Right atrium auricular region (tissue), 2 donors: ENCODE data around the gene RIMKLB. TPM values are rescaled to one million over a fixed set of nuclear protein-coding genes. Genes with fewer than 3 reads are reported as not detected.
"Not testable (repeated sequence)": the region's sequence is repeated elsewhere in the genome, so short reads cannot be mapped to it uniquely, and the experiment has no call there.

ENCODE experiments used
- DNase-seq: peaks from one replicate; pipeline ENCODE4 v3.0.0-alpha.2; 2019; ENCODE audit warnings: low spot score
- H3K27ac ChIP-seq, 2 donors: fragments of 200-600 bp; sonication (generic); 1 replicate in 1 of 2; 2 replicates in 1 of 2; pipeline ENCODE4 v1.5.1; 2016 to 2019
- H3K27me3 ChIP-seq, 2 donors: fragments of 200-600 bp; sonication (generic); one replicate each; pipeline versions ENCODE4 v1.5.1 to v1.6.0; 2017 to 2019
- H3K36me3 ChIP-seq: fragments of 200-600 bp; sonication (generic); one replicate; pipeline ENCODE4 v1.5.1; 2016
- H3K4me1 ChIP-seq, 2 donors: fragments of 200-600 bp; sonication (generic); one replicate each; pipeline versions ENCODE4 v1.5.1 to v1.6.0; 2017 to 2019
- H3K4me3 ChIP-seq, 2 donors: fragments of 200-600 bp; sonication (generic); 1 replicate in 1 of 2; 2 replicates in 1 of 2; pipeline ENCODE4 v1.5.1; 2017 to 2019; ENCODE audit warnings: mild to moderate bottlenecking in 1 of 2, moderate library complexity in 1 of 2
- H3K9me3 ChIP-seq, 2 donors: fragments of 200-600 bp; sonication (generic); one replicate each; pipeline ENCODE4 v1.5.1; 2019
- total RNA-seq, 2 donors: library from RNA; depleted of rRNA; stranded (reverse); fragments of >200 nt; gene quantifications; one replicate each; pipeline ENCODE4 v1.1.0, GENCODE V29; 2016
- TF ChIP-seq, protein P1 (sequence below), 2 donors: fragments of 200-600 bp; sonication (generic); IDR thresholded peaks; one replicate each; pipeline ENCODE4 v1.5.1; 2019; ENCODE audit warnings: antibody characterized with exemption in 2 of 2

The RIMKLB gene
- total RNA-seq, 2 donors from 2014 or later = 9.7 to 10.7 TPM

DNA sequence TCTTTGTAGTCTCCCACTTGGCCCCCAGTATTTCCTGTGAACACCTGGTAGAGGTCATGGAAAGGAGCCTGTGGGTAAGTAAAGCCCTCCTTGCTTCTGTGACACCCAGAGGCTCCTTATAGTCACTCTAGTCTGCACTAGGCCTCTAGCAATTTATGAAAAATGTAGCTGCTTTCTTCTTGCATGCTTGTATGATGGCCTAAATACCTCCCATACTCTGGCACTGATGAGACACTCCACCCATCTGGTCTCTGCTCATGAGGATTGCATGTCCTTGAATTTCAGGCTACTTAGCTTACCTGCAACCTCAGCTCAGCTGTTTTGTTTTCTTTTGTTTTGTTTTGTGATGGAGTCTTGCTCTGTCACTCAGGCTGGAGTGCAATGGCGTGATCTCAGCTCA lies 120.1 kb downstream of the RIMKLB start:
- Histone ChIP-seq H3K27me3 (no peaks in the 10 kb centered on the region), H3K36me3 (no peaks in the 10 kb centered on the region), H3K4me1 (no peaks in the 10 kb centered on the region), H3K9me3 (no peaks in the 10 kb centered on the region), H3K4me3 (no peak overlapping the region), H3K27ac (no peak overlapping the region)
- DNase-seq = no peak
- TF ChIP-seq, protein P1, sequence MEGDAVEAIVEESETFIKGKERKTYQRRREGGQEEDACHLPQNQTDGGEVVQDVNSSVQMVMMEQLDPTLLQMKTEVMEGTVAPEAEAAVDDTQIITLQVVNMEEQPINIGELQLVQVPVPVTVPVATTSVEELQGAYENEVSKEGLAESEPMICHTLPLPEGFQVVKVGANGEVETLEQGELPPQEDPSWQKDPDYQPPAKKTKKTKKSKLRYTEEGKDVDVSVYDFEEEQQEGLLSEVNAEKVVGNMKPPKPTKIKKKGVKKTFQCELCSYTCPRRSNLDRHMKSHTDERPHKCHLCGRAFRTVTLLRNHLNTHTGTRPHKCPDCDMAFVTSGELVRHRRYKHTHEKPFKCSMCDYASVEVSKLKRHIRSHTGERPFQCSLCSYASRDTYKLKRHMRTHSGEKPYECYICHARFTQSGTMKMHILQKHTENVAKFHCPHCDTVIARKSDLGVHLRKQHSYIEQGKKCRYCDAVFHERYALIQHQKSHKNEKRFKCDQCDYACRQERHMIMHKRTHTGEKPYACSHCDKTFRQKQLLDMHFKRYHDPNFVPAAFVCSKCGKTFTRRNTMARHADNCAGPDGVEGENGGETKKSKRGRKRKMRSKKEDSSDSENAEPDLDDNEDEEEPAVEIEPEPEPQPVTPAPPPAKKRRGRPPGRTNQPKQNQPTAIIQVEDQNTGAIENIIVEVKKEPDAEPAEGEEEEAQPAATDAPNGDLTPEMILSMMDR (IDR thresholded peaks at IDR 0.05) = no peak

DNA sequence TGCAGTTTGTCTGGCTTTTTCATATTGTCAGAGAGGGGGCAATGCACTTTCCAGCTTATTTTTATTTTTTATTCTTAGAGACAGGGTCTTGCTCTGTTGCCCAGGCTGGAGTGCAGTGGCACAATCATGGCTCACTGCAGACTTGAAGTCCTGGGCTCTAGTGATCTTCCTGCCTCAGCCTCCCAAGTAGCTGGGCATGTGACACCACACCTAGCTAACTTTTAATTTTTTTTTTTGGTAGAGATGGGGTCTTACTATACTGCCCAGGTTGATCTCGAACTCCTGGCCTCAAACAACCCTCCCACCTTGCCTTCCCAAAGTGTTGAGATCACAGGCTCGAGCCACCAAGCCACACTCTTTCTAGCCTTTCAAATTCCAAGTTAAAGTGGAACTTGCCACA lies 120.7 kb downstream of the RIMKLB start:
- TF ChIP-seq, protein P1 (IDR thresholded peaks at IDR 0.05) = no peak
- Histone ChIP-seq H3K4me1 (no peaks in the 10 kb centered on the region), H3K4me3 (no peak overlapping the region), H3K9me3 (no peaks in the 10 kb centered on the region), H3K27me3 (no peaks in the 10 kb centered on the region), H3K36me3 (no peaks in the 10 kb centered on the region), H3K27ac (no peak overlapping the region)
- no peak for DNase-seq

DNA sequence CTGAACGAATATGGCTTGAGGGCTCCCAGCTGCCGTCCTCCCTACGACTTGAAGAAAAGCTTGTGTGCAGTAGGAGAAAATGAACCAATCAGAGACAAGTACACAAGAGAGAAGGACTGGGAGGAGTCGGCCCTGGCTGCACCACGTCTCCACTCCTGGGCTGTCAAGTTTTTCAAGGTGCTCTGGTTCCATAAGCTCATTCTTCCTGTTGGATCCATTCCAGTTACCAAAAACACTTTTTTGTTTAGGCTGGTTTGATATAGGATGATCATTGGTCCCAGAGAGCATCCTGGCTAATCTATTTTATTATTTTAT lies 121.8 kb downstream of the RIMKLB start:
- H3K27me3 ChIP-seq = no peaks in the 10 kb centered on the region
- TF ChIP-seq, protein P1 (IDR thresholded peaks at IDR 0.05) = no peak
- H3K4me3 ChIP-seq = no peak overlapping the region
- no peaks in the 10 kb centered on the region for H3K9me3 ChIP-seq
- no peak for DNase-seq
- H3K4me1 ChIP-seq = no peaks in the 10 kb centered on the region
- no peaks in the 10 kb centered on the region for H3K36me3 ChIP-seq
- H3K27ac ChIP-seq = no peak overlapping the region

DNA sequence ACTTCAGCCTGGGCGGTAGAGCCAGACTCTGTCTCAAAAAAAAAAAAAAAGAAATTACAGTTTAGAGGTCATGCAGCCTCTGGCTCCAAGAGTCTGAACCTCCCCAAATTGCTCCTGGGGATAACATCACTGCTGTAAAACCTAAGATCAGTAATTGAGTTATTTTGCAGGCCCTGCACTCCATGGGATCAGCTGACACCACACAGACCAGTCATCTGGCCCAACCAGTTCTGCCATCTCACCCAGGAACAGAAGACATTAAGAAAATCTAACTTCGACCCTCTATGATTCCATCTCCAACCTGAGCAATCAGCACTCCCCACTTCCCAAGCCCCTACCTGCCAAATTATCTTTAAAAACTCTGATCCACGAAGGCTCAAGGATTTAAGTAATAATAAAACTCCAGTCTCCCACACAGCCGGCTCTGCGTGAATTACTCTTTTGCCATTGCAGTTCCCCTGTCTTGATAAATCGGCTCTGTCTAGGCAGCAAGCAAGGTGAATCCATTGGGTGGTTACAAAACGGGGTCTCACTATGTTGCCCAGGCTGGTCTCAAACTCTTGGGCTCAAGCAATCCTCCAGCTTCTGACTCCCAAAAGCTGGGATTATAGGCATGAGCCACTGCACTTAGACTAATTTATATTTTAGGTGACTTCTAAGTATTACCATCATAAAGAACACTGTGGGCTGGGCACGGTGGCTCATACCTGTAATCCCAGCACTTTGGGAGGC lies 123.1 kb downstream of the RIMKLB start:
- H3K27me3 ChIP-seq, H3K36me3 ChIP-seq: not testable (repeated sequence)

DNA sequence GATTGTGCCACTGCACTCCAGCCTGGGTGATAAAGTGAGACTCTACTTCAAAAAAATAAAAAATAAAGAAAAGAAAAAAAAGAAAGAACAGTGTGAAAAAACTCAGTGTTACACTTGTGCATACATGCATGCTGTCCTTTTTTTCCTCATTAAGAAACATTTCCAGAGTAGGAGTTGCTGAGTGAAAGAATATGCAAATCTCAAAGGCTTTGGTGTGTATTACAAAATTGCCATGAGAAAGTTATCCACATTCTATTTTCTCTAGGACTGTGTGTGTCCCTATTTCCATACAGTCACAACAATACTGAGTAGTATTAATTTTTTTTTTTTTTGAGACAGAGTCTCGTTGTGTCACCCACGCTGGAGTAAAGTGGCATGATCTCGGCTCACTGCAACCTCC lies 123.8 kb downstream of the RIMKLB start:
- TF ChIP-seq, protein P1 (IDR thresholded peaks at IDR 0.05) = no peak
- H3K4me3 ChIP-seq = no peak overlapping the region
- no peak for DNase-seq
- no peaks in the 10 kb centered on the region for H3K36me3 ChIP-seq
- H3K4me1 ChIP-seq = no peaks in the 10 kb centered on the region
- H3K9me3 ChIP-seq = peaks cover 0 to 7% of the 10 kb centered on the region in 2 donors
- H3K27me3 ChIP-seq = no peaks in the 10 kb centered on the region
- no peak overlapping the region for H3K27ac ChIP-seq

More for the DNA sequence above, 123.1 kb downstream of the RIMKLB start:
- H3K9me3 ChIP-seq, H3K4me1 ChIP-seq, DNase-seq, H3K27ac ChIP-seq, H3K4me3 ChIP-seq: not testable (repeated sequence)

DNA sequence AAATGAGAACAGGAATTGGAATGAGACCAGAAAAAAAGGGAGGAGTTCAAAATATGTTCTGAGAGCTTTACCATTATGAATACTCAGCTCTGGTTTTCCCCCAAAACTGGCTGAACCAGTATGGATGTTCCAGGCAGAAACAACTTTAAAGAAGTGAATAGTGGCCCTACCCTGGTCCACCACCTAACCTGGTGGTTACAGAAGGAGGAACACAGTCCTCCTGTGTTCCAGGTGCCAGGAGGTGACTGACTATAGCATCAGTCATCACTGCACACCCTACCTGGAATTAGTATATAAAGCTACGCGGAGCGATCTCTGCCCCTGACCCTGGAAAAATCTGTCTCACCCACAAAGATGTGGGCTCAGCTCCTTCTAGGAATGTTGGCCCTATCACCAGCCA lies 124.5 kb downstream of the RIMKLB start, which contains the start of gene A2ML1:
Gene A2ML1, plus strand, starts transcription at position 324 of the 400 bp plus-strand sequence. Its CDS starts 31 bp downstream, at position 355.
- H3K27ac ChIP-seq = no peak within 1 kb of the TSS
- DNase-seq = no peak
- TF ChIP-seq, protein P1 (IDR thresholded peaks at IDR 0.05) = no peak
- H3K4me1 ChIP-seq = no peaks in the 10 kb centered on the region
- no peaks in the 10 kb centered on the region for H3K27me3 ChIP-seq
- H3K4me3 ChIP-seq = no peak within 1 kb of the TSS
- peaks cover 0 to 7% of the 10 kb centered on the region in 2 donors for H3K9me3 ChIP-seq
- H3K36me3 ChIP-seq = no peaks in the 10 kb centered on the region
